DOHH2 (cell line): ENCODE data around the gene SCIN.
"Not testable (repeated sequence)": the region's sequence is repeated elsewhere in the genome, so short reads cannot be mapped to it uniquely, and the experiment has no call there.

Source experiments
- H3F3A ChIP-seq: fragments of 200-600 bp; sonication (generic), shearing (Covaris generic); 2 replicates; pipeline ENCODE4 v1.6.0; 2016; ENCODE audit warnings: antibody characterized with exemption, mild to moderate bottlenecking; ENCODE audit not compliant: control insufficient read depth, insufficient read depth
- H3K27ac ChIP-seq: fragments of 200-600 bp; sonication (generic); 2 replicates; pipeline ENCODE4 v1.5.1; 2014; ENCODE audit warnings: low read depth, mild to moderate bottlenecking, low read length, moderate library complexity
- H3K27me3 ChIP-seq: fragments of 200-600 bp; sonication (generic); 2 replicates; pipeline ENCODE4 v1.6.1; 2014; ENCODE audit warnings: mild to moderate bottlenecking, low read length, mixed read lengths; ENCODE audit not compliant: control insufficient read depth
- H3K36me3 ChIP-seq: fragments of 200-600 bp; sonication (generic); 2 replicates; pipeline ENCODE4 v1.6.1; 2014; ENCODE audit warnings: mild to moderate bottlenecking, low read length, moderate library complexity, mixed read lengths; ENCODE audit not compliant: control insufficient read depth
- H3K4me1 ChIP-seq: fragments of 200-600 bp; sonication (generic); 2 replicates; pipeline ENCODE4 v1.6.1; 2014; ENCODE audit warnings: mild to moderate bottlenecking, low read length, mixed read lengths; ENCODE audit not compliant: control insufficient read depth
- H3K4me2 ChIP-seq: fragments of 200-600 bp; sonication (generic); 2 replicates; pipeline ENCODE4 v1.6.0; 2014; ENCODE audit warnings: mild to moderate bottlenecking, low read length, moderate library complexity
- H3K4me3 ChIP-seq: fragments of 200-600 bp; sonication (generic); 2 replicates; pipeline ENCODE4 v1.5.1; 2014; ENCODE audit warnings: mild to moderate bottlenecking, low read length, mixed read lengths
- H3K79me2 ChIP-seq: fragments of 200-600 bp; sonication (generic); 2 replicates; pipeline ENCODE4 v1.6.1; 2014; ENCODE audit warnings: mild to moderate bottlenecking, low read length, mixed read lengths; ENCODE audit not compliant: control insufficient read depth
- H3K9me2 ChIP-seq: fragments of 200-600 bp; sonication (generic); replicated peaks from 2 replicates; pipeline ENCODE4 v1.6.1; 2014; ENCODE audit warnings: mild to moderate bottlenecking, low read length, mixed read lengths; ENCODE audit not compliant: control insufficient read depth
- H3K9me3 ChIP-seq: fragments of 200-600 bp; sonication (generic); 2 replicates; pipeline ENCODE4 v1.6.1; 2014; ENCODE audit warnings: antibody characterized with exemption, low read length, mixed read lengths; ENCODE audit not compliant: control insufficient read depth, insufficient read depth
- H4K20me1 ChIP-seq: fragments of 200-600 bp; sonication (generic); 2 replicates; pipeline ENCODE4 v1.6.0; 2014; ENCODE audit warnings: low read depth, mild to moderate bottlenecking, antibody characterized with exemption, low read length, moderate library complexity; ENCODE audit not compliant: control insufficient read depth, insufficient read depth
- CTCF ChIP-seq: fragments of 200-600 bp; sonication (generic); IDR thresholded peaks from one replicate; pipeline ENCODE4 v1.5.1; 2014; ENCODE audit warnings: antibody characterized with exemption, mild to moderate bottlenecking, low read depth, low read length; ENCODE audit not compliant: poor library complexity, severe bottlenecking
- EZH2phosphoT487 ChIP-seq: fragments of 200-600 bp; sonication (generic); IDR thresholded peaks from 2 replicates; pipeline ENCODE4 v1.6.1; 2017; ENCODE audit warnings: borderline replicate concordance, mild to moderate bottlenecking, antibody characterized with exemption, low read length, moderate library complexity, mixed read lengths

The SCIN gene

GRCh38 chr7:12554351-12554750 lies 16.2 kb upstream of the SCIN start:
- Histone ChIP-seq H3K4me2 (no peak overlapping the region), H3K9me2 (0 out of 2 replicates have a peak, but pooled peaks cover 2% of the 10 kb centered on the region), H3K79me2 (no peaks in the 10 kb centered on the region), H3K9me3 (no peaks in the 10 kb centered on the region; the same call in 1 of the 2 replicates), H3F3A (no peaks in the 10 kb centered on the region), H3K4me3 (no peak overlapping the region), H3K36me3 (no peaks in the 10 kb centered on the region), H4K20me1 (no peaks in the 10 kb centered on the region), H3K27me3 (no peaks in the 10 kb centered on the region), H3K27ac (no peak overlapping the region), H3K4me1 (no peaks in the 10 kb centered on the region)
- TF ChIP-seq EZH2phosphoT487 (no peak), CTCF (no peak)

- no peak for TF ChIP-seq CTCF
- TF ChIP-seq EZH2phosphoT487: no peak
- Histone ChIP-seq H4K20me1 (no peaks in the 10 kb centered on the region), H3K9me2 (0 out of 2 replicates have a peak, but pooled peaks cover 2% of the 10 kb centered on the region), H3K4me2 (no peak overlapping the region), H3K27me3 (no peaks in the 10 kb centered on the region), H3K79me2 (no peaks in the 10 kb centered on the region), H3K4me3 (no peak overlapping the region), H3F3A (no peaks in the 10 kb centered on the region), H3K36me3 (no peaks in the 10 kb centered on the region), H3K27ac (no peak overlapping the region), H3K4me1 (no peaks in the 10 kb centered on the region), H3K9me3 (no peaks in the 10 kb centered on the region; the same call in 1 of the 2 replicates)
Measured at GRCh38 chr7:12554872-12555271, 15.6 kb upstream of the SCIN start.

- H3K9me2 ChIP-seq, H3K4me1 ChIP-seq, H3K9me3 ChIP-seq, H3K4me3 ChIP-seq, H3K27me3 ChIP-seq, H3F3A ChIP-seq, H3K4me2 ChIP-seq, H3K79me2 ChIP-seq, H4K20me1 ChIP-seq, H3K27ac ChIP-seq, H3K36me3 ChIP-seq: not testable (repeated sequence)
Measured at GRCh38 chr7:12555695-12556094, 14.8 kb upstream of the SCIN start.

GRCh38 chr7:12556139-12556792 lies 14.3 kb upstream of the SCIN start:
- H3K27ac ChIP-seq, H3K9me2 ChIP-seq, H3K79me2 ChIP-seq, H3K27me3 ChIP-seq, H4K20me1 ChIP-seq, H3K36me3 ChIP-seq, H3K4me2 ChIP-seq, H3K4me1 ChIP-seq, H3F3A ChIP-seq, H3K4me3 ChIP-seq, H3K9me3 ChIP-seq: not testable (repeated sequence)
